GM12873 (cell line): ENCODE results near the gene KIAA1614.

Experiments
- CTCF ChIP-seq: IDR thresholded peaks from 2 replicates; pipeline ENCODE4 v1.5.1; 2012; ENCODE audit warnings: low read depth, mild to moderate bottlenecking, moderate library complexity, low read length, control low read depth; ENCODE audit not compliant: insufficient read depth; ENCODE audit errors: missing control alignments

Gene KIAA1614

GRCh38 chr1:180922631-180923015 is 9.9 kb downstream of the KIAA1614 start:
- TF ChIP-seq CTCF, result no peak

GRCh38 chr1:180923021-180923841 is 10.5 kb downstream of the KIAA1614 start:
- no peak for TF ChIP-seq CTCF

GRCh38 chr1:180923887-180924286 is 11.2 kb downstream of the KIAA1614 start:
- TF ChIP-seq CTCF, result no peak

GRCh38 chr1:180924939-180925338 is 12.2 kb downstream of the KIAA1614 start:
- TF ChIP-seq CTCF, result no peak

- TF ChIP-seq CTCF, result no peak
Observed at GRCh38 chr1:180925471-180926051, 12.9 kb downstream of the KIAA1614 start.

- TF ChIP-seq CTCF, result no peak
Observed at GRCh38 chr1:180926164-180926981, 13.7 kb downstream of the KIAA1614 start.

- TF ChIP-seq CTCF, result no peak
Observed at GRCh38 chr1:180927348-180927747, 14.7 kb downstream of the KIAA1614 start.
